Omental fat pad (tissue), 4 donors: ENCODE measurements around the gene WBP1L. TPM values are rescaled to one million over a fixed set of nuclear protein-coding genes. Genes with fewer than 3 reads are reported as not detected.
A peak's percentile ranks its signal among the peaks of the same experiment; 100 is the strongest.
"Not testable (repeated sequence)": the region's sequence is repeated elsewhere in the genome, so short reads cannot be mapped to it uniquely, and the experiment has no call there.

Source experiments
- ATAC-seq: fragments of 150-250 bp; one replicate; pipeline ENCODE4 v1.9.1; 2016; ENCODE audit warnings: mild to moderate bottlenecking, moderate library complexity; ENCODE audit not compliant: low FRiP score
- DNase-seq: peaks from one replicate; pipeline ENCODE4 v3.0.0-alpha.2; 2019; ENCODE audit warnings: low spot score
- total RNA-seq, 4 donors: library from RNA; depleted of rRNA; stranded (reverse); fragments of >200 nt; gene quantifications; one replicate each; pipeline ENCODE4 v1.1.0, GENCODE V29; 2016
- TF ChIP-seq, protein P1 (sequence below), 3 donors: fragments of 450-650 bp; IDR thresholded peaks; one replicate each; pipeline ENCODE4 v1.5.1; 2016 to 2017; ENCODE audit warnings: antibody characterized with exemption in 3 of 3, mild to moderate bottlenecking in 3 of 3, moderate library complexity in 2 of 3

WBP1L gene
- total RNA-seq, 4 donors from 2014 or later, result 106 to 214 (median 165) TPM

DNA sequence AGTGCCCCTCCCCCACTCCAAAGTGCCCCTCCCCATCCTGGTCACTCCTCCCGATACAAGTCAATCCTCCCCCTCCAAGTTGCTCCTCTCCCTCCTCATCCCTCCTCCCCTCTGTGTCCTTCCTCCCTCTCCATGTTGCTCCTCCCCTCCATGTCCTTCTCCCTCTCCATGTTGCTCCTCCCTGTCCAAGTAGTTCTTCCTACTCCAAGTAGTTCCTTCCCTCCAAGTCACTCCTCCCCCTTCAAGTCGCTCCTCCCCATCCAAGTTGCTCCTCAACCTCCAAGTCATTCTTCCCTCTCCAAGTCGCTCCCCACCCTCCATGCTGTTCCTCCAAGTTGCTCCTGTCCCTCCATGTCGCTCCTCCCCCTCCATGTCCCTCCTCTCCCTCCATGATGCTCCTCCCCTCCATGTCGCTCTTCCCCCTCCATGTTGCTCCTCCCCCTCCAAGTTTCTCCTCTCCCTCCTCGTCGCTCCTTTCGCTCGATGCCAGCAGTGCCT lies 8.6 kb upstream of the WBP1L start:
- TF ChIP-seq, protein P1, sequence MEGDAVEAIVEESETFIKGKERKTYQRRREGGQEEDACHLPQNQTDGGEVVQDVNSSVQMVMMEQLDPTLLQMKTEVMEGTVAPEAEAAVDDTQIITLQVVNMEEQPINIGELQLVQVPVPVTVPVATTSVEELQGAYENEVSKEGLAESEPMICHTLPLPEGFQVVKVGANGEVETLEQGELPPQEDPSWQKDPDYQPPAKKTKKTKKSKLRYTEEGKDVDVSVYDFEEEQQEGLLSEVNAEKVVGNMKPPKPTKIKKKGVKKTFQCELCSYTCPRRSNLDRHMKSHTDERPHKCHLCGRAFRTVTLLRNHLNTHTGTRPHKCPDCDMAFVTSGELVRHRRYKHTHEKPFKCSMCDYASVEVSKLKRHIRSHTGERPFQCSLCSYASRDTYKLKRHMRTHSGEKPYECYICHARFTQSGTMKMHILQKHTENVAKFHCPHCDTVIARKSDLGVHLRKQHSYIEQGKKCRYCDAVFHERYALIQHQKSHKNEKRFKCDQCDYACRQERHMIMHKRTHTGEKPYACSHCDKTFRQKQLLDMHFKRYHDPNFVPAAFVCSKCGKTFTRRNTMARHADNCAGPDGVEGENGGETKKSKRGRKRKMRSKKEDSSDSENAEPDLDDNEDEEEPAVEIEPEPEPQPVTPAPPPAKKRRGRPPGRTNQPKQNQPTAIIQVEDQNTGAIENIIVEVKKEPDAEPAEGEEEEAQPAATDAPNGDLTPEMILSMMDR (IDR thresholded peaks at IDR 0.05), result no peak
- DNase-seq (no peak), ATAC-seq (no peak)

DNA sequence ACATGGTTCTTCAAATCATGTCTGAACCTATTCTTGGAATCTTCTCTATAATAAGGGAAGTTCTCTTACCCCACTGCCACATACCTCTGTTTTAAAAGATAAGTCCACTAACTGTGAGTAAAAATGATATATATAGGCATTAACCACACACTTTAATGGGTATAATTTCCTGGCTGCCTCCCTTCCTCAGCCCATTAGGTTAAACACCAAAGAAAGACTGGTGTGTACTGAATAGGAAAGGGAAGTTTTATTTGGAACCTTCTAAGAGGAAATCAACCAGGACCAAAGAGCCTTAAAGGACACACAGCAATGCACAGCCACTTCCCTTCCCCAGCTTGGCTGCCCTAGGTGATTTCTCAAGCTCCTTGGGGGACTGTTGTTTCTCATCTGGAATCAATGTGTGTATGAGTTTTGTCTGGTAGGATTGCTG lies 5.0 kb upstream of the WBP1L start:
- ATAC-seq (no peak), DNase-seq (no peak)
- TF ChIP-seq, protein P1 (IDR thresholded peaks at IDR 0.05), result no peak

DNA sequence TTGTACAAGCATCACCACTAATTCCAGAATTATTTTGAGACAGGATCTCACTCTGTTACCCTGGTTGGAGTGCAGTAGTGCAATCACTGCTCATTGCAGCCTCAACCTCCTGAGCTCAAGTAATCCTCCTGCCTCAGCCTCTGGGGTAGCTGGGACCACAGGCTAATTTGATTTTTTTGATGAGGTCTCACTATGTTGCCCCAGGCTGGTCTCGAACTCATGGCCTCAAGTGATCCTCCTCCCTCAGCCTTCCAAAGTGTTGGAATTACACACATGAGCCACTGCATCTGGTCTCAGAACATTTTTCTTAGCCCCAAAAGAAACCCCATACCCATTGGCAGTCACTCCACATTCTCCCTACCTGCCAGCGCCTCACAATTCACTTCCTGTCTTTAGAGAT lies 3.5 kb upstream of the WBP1L start:
- DNase-seq (no peak), ATAC-seq (no peak)
- TF ChIP-seq, protein P1 (IDR thresholded peaks at IDR 0.05), result no peak

DNA sequence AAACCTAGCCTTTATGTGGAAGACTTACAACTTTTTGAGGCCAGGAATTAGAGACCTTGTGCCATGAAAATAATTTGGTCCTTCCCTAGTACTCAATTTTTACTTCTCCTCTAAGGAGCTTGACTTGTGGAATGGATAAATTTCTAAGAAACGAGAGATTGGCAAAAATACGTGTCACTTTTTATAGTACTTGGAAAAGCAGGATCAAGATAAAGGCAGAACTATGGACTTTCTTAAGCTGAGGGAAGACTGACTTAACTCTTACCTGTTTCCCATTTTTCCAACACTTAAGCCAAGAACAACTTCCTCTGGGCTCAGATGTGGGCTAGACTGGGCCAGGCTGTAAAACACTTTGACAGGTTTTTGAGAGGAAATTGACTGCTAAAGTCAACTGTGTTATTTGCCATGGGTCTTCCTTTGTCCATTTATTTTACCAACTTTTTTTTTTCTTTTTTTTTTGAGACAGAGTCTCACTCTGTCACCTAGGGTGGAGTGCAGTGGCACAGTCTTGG lies 2.0 kb upstream of the WBP1L start:
- TF ChIP-seq, protein P1 (IDR thresholded peaks at IDR 0.05), result no peak
- DNase-seq (no peak), ATAC-seq (no peak)

DNA sequence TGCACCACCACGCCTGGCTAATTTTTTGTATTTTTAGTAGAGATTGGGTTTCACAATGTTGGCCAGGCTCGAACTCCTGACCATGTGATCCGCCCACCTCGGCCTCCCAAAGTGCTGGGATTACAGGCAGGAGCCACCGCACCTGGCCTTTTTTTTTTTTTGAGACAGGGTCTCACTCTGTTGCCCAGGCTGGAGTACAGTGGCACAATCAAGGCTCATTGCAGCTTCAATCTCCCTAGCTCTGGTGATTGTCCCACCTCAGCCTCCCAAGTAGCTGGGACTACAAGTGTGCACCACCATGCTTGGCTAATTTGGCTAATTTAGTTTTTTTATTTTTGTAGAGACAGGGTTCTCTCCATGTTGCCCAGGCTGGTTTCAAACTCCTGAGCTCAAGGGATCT lies 1.4 kb upstream of the WBP1L start:
- DNase-seq, ATAC-seq: not testable (repeated sequence)

DNA sequence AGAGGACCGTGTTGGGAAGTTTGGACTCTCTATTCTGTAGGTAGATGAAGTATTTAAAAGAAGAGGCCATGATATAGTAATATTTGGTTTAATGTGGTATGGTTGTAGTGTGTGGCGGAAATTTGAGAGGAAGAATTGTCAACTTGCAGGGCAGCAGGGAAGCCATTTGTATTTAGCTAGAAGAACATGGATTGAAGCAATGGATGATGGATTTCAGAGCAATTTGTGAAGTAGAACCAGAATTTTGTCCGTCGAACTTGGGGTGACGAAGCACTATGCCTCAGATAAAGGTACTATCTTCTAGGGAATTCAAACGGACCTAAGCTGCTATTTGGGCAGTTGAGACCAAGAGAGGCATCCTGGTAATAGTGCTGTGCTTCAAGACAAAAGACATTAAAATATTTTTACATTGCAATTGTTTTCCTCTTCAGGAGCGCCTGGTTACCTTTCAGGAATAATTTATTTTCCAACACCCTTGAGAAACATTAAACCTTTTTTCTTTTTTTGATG lies 615 bp upstream of the WBP1L start:
- TF ChIP-seq, protein P1 (IDR thresholded peaks at IDR 0.05), result no peak
- no peak for ATAC-seq

DNA sequence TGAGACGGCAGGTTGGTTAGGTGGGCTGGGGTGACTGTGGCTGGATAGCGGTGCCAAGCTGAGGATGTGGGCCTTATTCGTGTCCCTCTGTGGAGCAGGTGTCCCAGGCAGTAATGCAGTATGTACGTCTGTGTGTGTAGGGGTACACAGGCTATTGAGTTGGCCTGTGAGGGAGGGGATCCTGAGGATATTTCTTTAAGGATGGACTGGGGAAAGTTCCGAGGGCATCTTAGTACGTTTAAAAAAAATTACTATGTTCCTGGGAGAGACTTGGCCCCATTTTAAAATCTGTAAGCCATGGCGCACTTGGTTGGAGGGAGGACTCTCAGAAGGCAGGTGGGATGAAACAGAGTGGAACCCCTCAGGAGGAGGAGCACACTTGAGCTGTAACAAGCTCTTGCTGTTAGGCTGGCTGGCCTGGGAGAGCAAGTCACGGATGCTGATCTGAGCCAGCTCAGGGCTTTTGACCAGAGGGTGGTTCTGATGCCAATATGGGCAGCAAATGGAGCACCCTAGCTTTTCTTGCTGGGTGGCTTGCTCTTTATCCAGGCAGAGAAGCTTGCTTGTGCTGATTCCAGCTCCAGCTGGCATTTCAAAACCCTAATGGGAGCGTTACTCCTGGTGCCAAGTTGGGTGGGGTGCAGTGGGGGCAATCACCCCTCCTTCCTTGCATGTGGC lies 765 bp downstream of the WBP1L start:
- TF ChIP-seq, protein P1 (IDR thresholded peaks at IDR 0.05), result no peak
- DNase-seq (no peak), ATAC-seq (peak; percentile 19)

More for the DNA sequence above, 615 bp upstream of the WBP1L start:
- DNase-seq, result no peak
